ENCODE results near the gene KCNJ1.
A peak's percentile ranks its signal among the peaks of the same experiment; 100 is the strongest.

Gene KCNJ1

GRCh38 chr11:128846985-128847384, 20.1 kb downstream of the KCNJ1 start:
- no peak for DNase-seq

GRCh38 chr11:128845334-128845780, 21.7 kb downstream of the KCNJ1 start:
- DNase-seq: no peak

GRCh38 chr11:128843198-128843785, 23.8 kb downstream of the KCNJ1 start:
- DNase-seq: no peak

- DNase-seq: no peak
Observed at GRCh38 chr11:128841461-128842072, 25.5 kb downstream of the KCNJ1 start.

- DNase-seq: no peak
Observed at GRCh38 chr11:128840783-128841182, 26.3 kb downstream of the KCNJ1 start.

- no peak for DNase-seq
Observed at GRCh38 chr11:128840137-128840536, 27.0 kb downstream of the KCNJ1 start.

- no peak for DNase-seq
Observed at GRCh38 chr11:128839081-128839480, 28.0 kb downstream of the KCNJ1 start.

GRCh38 chr11:128837627-128838026, 29.5 kb downstream of the KCNJ1 start:
- DNase-seq: no peak

GRCh38 chr11:128835741-128836430, 31.2 kb downstream of the KCNJ1 start:
- no peak for DNase-seq

GRCh38 chr11:128834157-128834556, 32.9 kb downstream of the KCNJ1 start:
- DNase-seq: no peak

- no peak for DNase-seq
Observed at GRCh38 chr11:128832121-128832497, 35.0 kb downstream of the KCNJ1 start.

GRCh38 chr11:128831174-128832120, 35.6 kb downstream of the KCNJ1 start:
- DNase-seq: peak; percentile 17

- no peak for DNase-seq
Observed at GRCh38 chr11:128830290-128831173, 36.6 kb downstream of the KCNJ1 start.

GRCh38 chr11:128828350-128828749, 38.7 kb downstream of the KCNJ1 start:
- DNase-seq: no peak

GRCh38 chr11:128827191-128827893, 39.8 kb downstream of the KCNJ1 start:
- no peak for DNase-seq

- DNase-seq: no peak
Observed at GRCh38 chr11:128825050-128825784, 41.9 kb downstream of the KCNJ1 start.

- no peak for DNase-seq
Observed at GRCh38 chr11:128824191-128825049, 42.7 kb downstream of the KCNJ1 start.

- no peak for DNase-seq
Observed at GRCh38 chr11:128823753-128824152, 43.3 kb downstream of the KCNJ1 start.

- DNase-seq: no peak
Observed at GRCh38 chr11:128822130-128822529, 45.0 kb downstream of the KCNJ1 start.

GRCh38 chr11:128821556-128821955, 45.5 kb downstream of the KCNJ1 start:
- no peak for DNase-seq

Measured in SHP77 treated with DMSO at 0.1 percent for 48 hours (cell line).